OCI-M2 (cell line): Measurements from ENCODE around the gene NECAP2.
A peak's percentile ranks its signal among the peaks of the same experiment; 100 is the strongest.
"Not testable (repeated sequence)": the region's sequence is repeated elsewhere in the genome, so short reads cannot be mapped to it uniquely, and the experiment has no call there.

Source experiments
- DNase-seq: peaks from one replicate; lab custom pipeline; 2025; ENCODE audit not compliant: unreplicated experiment; lab: John Stamatoyannopoulos, UW

NECAP2 gene

DNA sequence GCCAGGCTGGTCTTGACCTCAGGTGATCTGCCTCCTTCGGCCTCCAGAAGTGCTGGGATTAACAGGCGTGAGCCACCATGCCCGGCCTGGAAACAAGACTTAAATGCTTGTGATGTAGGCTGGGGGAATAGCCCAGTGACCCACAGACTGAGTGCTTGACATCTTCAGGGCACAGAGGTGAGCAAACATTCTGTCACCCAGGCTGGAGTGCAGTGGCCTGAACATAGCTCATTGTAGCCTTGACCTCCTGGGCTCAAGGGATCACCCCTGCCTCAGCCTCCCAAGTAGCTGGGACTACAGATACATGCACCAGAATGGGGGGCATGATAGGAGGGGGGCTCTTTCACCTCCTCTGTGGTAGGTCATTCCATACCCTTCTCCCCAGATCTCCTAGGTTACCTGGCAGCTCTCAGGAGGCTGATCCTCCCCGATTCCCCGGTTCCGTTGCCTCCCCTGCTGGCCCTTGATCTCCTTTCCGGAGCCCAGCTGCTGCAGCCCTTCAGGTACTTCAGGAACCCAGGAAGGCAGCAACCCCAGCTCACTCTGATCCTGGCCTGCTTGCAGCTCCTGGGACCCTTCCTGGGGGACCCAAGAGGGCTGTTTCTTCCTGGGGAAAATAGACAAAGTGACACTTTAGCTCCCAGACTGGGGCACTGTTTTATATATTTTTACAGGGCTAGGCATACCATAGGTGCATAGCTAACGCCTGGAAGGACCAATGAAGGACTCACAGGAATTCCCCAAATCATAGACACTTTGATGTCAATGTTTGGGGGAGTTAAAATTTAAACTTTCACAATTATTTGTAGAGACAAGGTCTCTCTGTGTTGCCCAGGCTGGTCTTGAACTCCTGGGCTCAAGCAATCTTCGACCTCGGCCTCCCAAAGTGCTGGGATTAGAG is 15.1 kb upstream of the NECAP2 start:
- DNase-seq = no peak

DNA sequence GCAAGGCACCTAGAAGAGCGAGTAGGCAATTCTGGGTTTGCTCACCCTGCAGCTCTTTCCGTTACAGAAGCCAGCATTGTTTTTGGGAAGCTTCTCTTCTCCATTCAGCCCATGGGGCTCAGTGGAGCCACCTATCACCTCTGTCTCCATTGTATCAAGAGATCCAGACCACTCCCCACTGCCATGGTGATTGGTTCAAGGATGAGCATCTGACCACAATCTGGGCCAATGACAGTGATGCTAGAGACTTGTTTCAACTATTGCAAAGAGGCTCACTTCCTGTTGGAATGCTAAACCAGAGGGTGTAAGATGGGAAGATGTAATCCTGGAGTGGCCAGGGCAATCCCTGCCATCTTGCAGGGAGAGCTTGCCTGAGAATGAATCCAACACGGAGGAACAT is 9.9 kb upstream of the NECAP2 start:
- no peak for DNase-seq

DNA sequence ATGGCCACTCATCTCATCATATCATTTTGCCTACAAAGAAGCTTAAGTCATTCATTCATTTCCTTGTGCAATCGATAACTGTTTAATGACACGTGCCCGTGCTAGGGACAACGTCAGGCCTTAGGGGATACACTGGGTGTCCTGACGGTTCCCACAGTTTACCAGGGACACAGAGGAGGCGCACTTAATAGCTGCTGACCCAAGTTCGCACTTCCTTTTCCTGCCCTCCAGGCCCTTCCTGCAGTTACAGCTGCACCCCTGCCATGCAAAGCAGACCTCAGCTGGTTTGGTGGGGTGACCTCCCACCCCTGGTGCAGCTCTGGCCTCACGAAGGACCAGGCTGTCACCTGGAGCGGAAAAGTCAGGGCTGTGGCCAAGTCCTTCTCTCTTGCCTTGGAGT is 7.5 kb upstream of the NECAP2 start:
- no peak for DNase-seq

DNA sequence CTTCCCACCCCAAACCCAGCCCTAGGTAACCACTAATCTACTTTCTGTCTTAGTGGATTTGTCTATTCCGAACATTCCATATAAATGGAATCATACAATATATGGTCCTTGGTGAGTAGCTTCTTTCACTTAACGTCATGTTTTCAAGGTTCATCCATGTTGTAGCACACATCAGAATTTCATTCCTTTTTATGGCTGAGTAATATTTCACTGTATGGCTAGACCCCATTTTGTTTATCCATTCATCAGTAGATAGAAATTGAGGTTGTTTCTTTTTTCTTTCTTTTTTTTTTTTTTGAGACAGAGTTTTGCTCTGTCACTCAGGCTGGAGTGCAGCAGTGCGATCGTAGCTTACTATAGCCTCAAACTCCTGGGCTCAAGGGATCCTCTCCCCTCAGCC is 6.5 kb upstream of the NECAP2 start:
- DNase-seq = no peak

DNA sequence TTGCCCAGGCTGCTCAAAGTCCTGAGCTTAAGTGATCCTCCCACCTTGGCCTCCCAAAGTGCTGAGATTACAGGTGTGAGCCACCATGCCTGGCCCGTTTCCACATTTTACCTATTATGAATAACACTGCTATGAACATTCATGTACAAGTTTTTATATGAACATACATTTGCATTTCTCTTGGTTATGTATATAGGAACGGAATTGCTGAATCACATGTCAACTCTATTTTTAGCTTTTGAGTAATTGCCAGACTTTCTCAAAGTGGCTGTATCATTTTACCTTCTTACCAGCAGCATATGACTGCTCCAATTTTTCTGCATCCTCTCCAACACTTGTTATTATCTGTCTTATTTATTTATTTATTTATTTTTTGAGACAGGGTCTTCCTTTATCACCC is 6.0 kb upstream of the NECAP2 start:
- DNase-seq = no peak

DNA sequence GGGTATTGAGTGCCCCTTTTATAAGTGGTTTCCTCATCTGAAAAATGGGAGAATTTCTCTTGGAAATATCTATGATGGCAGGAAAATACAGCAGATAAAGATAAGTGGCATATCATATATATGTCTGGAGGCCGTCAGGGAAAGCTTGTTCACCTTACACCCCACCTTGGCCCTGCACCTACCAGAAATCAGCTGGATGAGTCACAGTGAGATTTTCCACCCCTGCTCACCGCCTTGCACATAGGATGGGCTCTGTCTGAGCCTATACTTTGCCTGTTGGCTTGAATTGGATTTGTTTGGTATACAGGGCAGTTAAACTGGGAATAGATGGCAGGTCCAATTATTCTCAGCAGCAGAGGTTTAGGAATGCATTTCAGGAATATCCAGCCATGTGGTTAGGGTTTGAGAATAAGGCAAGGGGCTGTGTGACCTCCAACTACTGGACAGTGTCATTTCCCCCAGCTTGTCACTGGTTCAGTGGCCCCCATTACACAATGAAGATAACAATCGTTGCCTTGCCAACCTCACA is 3.5 kb upstream of the NECAP2 start, which contains the start of gene SPATA21:
Gene SPATA21, minus strand, starts transcription at position 479 of the 529 bp plus-strand sequence. CDS start 6,053 bp downstream, outside the sequence.
- DNase-seq = no peak

DNA sequence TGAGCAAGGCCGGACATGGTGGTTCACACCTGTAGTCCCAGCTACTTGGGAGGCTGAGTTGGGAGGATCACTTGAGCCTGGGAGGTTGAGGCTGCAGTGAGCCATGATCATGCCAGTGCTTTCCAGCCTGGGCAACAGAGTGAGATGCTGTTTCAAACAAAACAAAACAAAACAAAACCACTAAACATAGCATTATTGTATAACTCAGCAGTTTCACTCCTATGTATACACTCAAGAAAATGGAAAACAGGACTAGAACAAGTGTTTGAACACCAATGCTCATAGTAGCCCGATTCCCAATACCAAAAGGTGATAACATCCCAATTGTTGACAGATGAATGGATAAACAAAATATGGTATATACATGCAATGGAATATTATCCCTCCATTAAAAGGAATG is 2.0 kb upstream of the NECAP2 start:
- no peak for DNase-seq

DNA sequence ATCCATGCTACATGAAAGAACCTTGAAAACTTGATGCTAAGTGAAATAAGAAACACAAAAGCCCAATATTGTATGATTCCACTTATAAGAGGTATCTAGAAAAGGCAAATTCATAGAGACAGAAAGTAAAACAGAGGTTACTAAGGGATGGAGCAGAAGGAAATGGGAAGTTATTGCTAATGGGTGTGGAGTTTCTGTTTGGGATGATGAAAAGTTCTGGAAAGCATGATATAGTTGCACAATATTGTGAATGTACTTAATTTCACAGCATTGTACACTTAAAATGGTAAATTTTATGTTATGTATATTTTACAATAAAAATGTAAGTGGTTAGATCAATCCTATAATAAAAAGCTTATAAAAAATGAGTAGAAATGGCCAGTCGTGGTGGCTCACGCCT is 1.6 kb upstream of the NECAP2 start:
- DNase-seq = no peak

GRCh38 chr1:16440131-16440469 is 424 bp upstream of the NECAP2 start:
- DNase-seq = peak; percentile 69

- DNase-seq = no peak
Measured at GRCh38 chr1:16441282-16441665, 750 bp downstream of the NECAP2 start.

DNA sequence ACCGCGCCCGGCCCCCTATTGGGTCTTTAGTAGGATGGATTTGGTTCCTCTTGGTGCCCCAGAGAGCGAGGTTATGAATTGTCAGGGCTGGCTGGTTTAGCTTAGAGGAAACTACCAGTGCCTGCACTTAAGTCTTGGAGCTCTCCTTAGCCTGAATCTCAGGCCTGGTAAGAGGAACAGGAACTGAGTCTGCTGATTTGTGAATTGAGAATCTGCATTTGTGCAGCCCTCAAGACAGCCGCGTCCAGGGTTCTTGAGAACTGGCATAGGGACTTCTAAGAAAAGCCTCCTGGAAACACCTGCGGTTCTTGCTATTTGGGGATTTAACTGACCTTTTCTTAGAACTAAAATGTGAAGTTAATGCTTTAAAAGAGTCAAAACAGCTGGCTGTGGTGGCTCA is 1.7 kb downstream of the NECAP2 start:
- no peak for DNase-seq

- no peak for DNase-seq
Measured at GRCh38 chr1:16442941-16443340, 2.4 kb downstream of the NECAP2 start.

- no peak for DNase-seq
Measured at GRCh38 chr1:16443975-16444770, 3.6 kb downstream of the NECAP2 start.

GRCh38 chr1:16445052-16445451 is 4.5 kb downstream of the NECAP2 start:
- DNase-seq = no peak

- no peak for DNase-seq
Measured at GRCh38 chr1:16446116-16446515, 5.6 kb downstream of the NECAP2 start.

GRCh38 chr1:16447641-16448040 is 7.1 kb downstream of the NECAP2 start:
- DNase-seq = no peak

DNA sequence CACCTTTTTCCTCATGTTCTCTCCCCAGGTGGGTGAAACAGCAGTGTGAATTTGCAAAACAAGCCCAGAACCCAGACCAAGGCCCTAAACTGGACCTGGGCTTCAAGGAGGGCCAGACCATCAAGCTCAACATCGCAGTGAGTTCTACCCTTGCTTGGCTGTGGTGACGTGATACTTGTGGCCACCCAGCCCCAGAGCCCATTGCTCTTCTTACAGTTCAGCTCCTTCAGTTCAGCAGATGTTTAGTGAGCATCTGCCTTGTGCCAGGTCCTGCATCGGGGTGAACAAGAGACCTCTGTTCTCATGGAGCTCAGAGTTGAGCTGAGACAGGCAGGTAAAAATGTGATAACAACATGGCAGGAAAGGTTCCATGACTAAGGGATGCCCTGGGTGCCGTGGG is 8.5 kb downstream of the NECAP2 start:
- DNase-seq = no peak

GRCh38 chr1:16449666-16450065 is 9.1 kb downstream of the NECAP2 start:
- no peak for DNase-seq

DNA sequence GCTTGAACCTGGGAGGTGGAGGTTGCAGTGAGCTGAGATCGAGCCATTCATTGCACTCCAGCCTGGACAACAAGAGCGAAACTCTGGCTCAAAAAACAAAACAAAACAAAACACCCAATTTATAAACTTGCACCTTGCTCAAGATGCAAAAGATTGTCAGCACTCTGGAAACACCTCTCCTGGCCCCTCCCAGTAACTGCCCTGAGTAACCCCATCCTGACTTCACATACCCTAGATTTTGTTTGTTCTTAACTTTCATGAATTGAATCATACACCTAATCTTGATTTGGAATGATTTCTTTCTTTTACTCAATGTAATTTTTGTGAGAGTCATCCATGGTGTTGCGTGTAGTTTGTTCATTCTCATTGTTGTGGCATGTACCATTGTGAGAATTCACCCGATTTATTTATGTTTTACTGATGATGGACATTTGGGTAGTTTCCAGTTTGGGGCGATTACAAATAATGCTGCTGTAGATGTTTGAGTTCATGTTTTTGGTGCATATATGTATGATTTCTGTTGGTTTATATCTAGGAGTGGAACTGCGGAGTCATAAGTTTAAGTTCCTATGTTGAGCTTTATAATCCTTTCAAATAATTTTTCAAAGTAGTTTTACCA is 10.4 kb downstream of the NECAP2 start:
- DNase-seq = no peak

DNA sequence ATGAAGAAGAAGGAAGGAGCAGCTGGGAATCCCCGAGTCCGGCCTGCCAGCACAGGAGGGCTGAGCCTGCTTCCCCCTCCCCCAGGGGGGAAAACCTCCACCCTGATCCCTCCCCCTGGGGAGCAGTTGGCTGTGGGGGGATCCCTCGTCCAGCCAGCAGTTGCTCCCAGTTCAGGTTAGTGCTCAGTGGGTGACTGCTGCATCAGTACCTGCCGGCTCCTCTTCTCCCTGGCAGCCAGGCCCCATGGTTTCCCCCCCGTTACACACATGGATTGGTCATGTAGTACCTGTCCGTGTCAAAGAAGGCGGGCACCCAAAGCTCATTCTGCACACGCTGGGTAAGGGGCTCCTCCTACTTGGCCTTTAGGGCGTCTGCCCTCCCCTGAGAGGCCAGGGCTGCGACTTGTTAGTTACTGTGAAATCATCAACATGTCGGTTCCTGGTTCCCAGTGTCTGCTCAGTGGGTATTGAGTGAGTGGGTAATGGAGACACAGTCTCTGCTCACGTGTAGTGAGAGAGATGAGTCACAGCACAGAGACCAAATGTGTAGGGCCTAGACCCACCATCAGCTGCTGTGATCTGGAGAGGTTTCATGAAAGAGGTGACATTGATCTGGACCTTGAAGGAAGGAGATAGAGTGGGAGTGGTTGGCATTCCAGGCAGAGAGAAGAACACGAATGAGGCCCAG is 11.5 kb downstream of the NECAP2 start:
- no peak for DNase-seq

DNA sequence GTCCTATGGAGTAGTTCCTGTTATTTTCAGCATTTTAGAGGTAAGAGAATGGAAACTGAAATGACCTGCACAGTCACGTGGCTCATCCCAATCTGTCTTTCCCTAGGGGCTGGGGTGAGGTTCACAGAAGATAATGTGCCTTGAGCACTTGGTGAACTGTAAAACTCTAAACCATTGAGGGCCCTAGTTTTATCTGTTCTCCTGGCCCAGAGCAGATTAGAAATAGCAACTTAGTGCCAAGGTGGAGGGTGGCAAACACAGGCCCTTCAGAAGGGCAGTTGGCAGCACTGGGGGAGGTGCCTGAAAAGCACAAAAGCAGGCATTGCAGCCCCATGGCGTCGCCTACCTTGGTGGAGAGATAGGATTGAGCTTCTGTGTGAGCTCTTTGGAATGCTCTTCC is 14.4 kb downstream of the NECAP2 start:
- DNase-seq = not testable (repeated sequence)
